Kidney (tissue), 14 donors: ENCODE measurements around the gene DNAH17. TPM values are rescaled to one million over a fixed set of nuclear protein-coding genes. Genes with fewer than 3 reads are reported as not detected.

Experiments used
- DNase-seq, 5 donors: peaks; one replicate each; pipeline ENCODE4 v3.0.0-alpha.2; 2013 to 2020
- FAIRE-seq: peaks from 2 replicates; lab custom pipeline; 2012; peaks lifted over from hg19 to GRCh38; lab: Jason Lieb, UNC
- H3K27ac ChIP-seq, 2 donors: one replicate each; pipeline ENCODE4 v1.7.0; 2013; ENCODE audit warnings: low read depth in 2 of 2, low read length in 2 of 2, inconsistent platforms in 1 of 2
- H3K27me3 ChIP-seq: one replicate; pipeline ENCODE4 v1.7.1; 2013; ENCODE audit warnings: low read length, inconsistent platforms; ENCODE audit not compliant: control insufficient read depth, insufficient read depth
- H3K36me3 ChIP-seq, 3 donors: one replicate each; pipeline versions ENCODE4 v1.7.0 to v1.7.1; 2013; ENCODE audit warnings: low read length in 3 of 3, control low read depth in 1 of 3, inconsistent platforms in 1 of 3; ENCODE audit not compliant: insufficient read depth in 3 of 3, control insufficient read depth in 2 of 3
- H3K4me1 ChIP-seq, 3 donors: one replicate each; pipeline versions ENCODE4 v1.7.0 to v1.7.1; 2013; ENCODE audit warnings: low read length in 3 of 3, inconsistent platforms in 1 of 3, low read depth in 1 of 3; ENCODE audit not compliant: control insufficient read depth in 2 of 3, insufficient read depth in 2 of 3
- H3K4me3 ChIP-seq, 3 donors: one replicate each; pipeline versions ENCODE4 v1.7.0 to v1.8.1; 2013; ENCODE audit warnings: low read length in 3 of 3, control low read depth in 1 of 3, inconsistent platforms in 1 of 3
- H3K9ac ChIP-seq, 3 donors: one replicate each; pipeline versions ENCODE4 v1.7.0 to v1.7.1; 2013; ENCODE audit warnings: low read length in 3 of 3, control low read depth in 1 of 3, inconsistent platforms in 1 of 3
- H3K9me3 ChIP-seq, 3 donors: one replicate each; pipeline versions ENCODE4 v1.7.0 to v1.7.1; 2013; ENCODE audit warnings: low read length in 3 of 3, control low read depth in 1 of 3, inconsistent platforms in 1 of 3; ENCODE audit not compliant: control insufficient read depth in 2 of 3, insufficient read depth in 1 of 3
- CTCF ChIP-seq: IDR thresholded peaks from 3 replicates; pipeline ENCODE4 v1.5.1; 2012; ENCODE audit warnings: mild to moderate bottlenecking, moderate library complexity, borderline replicate concordance; ENCODE audit not compliant: insufficient read depth; ENCODE audit errors: extremely low read depth
- intact Hi-C: fragments of 100-400 bp; cut with DNase I; formaldehyde crosslinking; loops from one replicate; pipeline ENCODE4 v1.11.1; 2022
- polyA plus RNA-seq: library from polyadenylated mRNA; stranded (reverse); fragments of 350-450 nt; fragmentation: Illumina TruSeq; extraction: RNeasy Lipid Tissue Mini Kit (QIAGEN cat#74804); gene quantifications from one replicate; pipeline ENCODE4 v1.2.3, GENCODE V29; 2014; ENCODE audit warnings: low read depth, low replicate concordance; ENCODE audit not compliant: insufficient read depth
- total RNA-seq: library from RNA; stranded (reverse); fragmentation: NEBNext Ultra II Directional; extraction: Animal tissue kit (Norgen Biotek cat#: 25700); gene quantifications from one replicate; pipeline ENCODE4 v1.2.1, GENCODE V29; 2021
- donor health status: control.
- donor health status: control.
- donor health status: control.
- donor health status: control.
- donor health status: control.
- donor health status: DM: yes; HTN: yes; CAD: no.
- donor health status: Normal renal cell carcinoma (clear cell type).

The DNAH17 gene
- total and polyA plus RNA-seq, 2 donors from 2014 or later, result 0.09 to 0.17 TPM

- FAIRE-seq, result no peak
- Histone ChIP-seq H3K9ac (no peak overlapping the region), H3K27ac (no peak overlapping the region), H3K4me1 (no peaks in the 10 kb centered on the region), H3K36me3 (no peaks in the 10 kb centered on the region), H3K27me3 (no peaks in the 10 kb centered on the region), H3K9me3 (no peaks in the 10 kb centered on the region), H3K4me3 (no peak overlapping the region)
- DNase-seq, result peak in 2 of 5 donors; percentile 28 to 81
- no peak for TF ChIP-seq CTCF
- intact Hi-C loops, result no loop called here
These were observed 50.8 kb downstream of the DNAH17 start for GRCh38 chr17:78526231-78527025.

- intact Hi-C loops, result no loop called here
- DNase-seq (peak in 2 of 5 donors; percentile 18 to 40), FAIRE-seq (no peak)
- no peaks in the 10 kb centered on the region for H3K9me3 ChIP-seq
- H3K27ac ChIP-seq, result no peak overlapping the region
- H3K27me3 ChIP-seq, result no peaks in the 10 kb centered on the region
- TF ChIP-seq CTCF, result no peak
- H3K9ac ChIP-seq, result no peak overlapping the region
- no peak overlapping the region for H3K4me3 ChIP-seq
- no peaks in the 10 kb centered on the region for H3K36me3 ChIP-seq
- no peaks in the 10 kb centered on the region for H3K4me1 ChIP-seq
These were observed 51.6 kb downstream of the DNAH17 start for GRCh38 chr17:78525511-78526160.

GRCh38 chr17:78524870-78525510 lies 52.2 kb downstream of the DNAH17 start:
- DNase-seq (peak in 2 of 5 donors; percentile 17 to 59), FAIRE-seq (no peak)
- Histone ChIP-seq H3K36me3 (no peaks in the 10 kb centered on the region), H3K9me3 (no peaks in the 10 kb centered on the region), H3K9ac (no peak overlapping the region), H3K4me1 (no peaks in the 10 kb centered on the region), H3K27me3 (no peaks in the 10 kb centered on the region), H3K4me3 (no peak overlapping the region), H3K27ac (no peak overlapping the region)
- TF ChIP-seq CTCF, result no peak
- intact Hi-C loops, result no loop called here
